Activated CD4-positive, alpha-beta memory T cell treated with anti-CD3 and anti-CD28 coated beads for 36 hours (primary cell): ENCODE data around the gene GRHPR. TPM values are rescaled to one million over a fixed set of nuclear protein-coding genes. Genes with fewer than 3 reads are reported as not detected.
"Not testable (repeated sequence)": the region's sequence is repeated elsewhere in the genome, so short reads cannot be mapped to it uniquely, and the experiment has no call there.

Experiments
- CTCF ChIA-PET: fragments of 350-600 bp; sonication (Branson Sonifier 250); formaldehyde crosslinking; loops from one replicate; lab custom pipeline; 2021; ENCODE audit warnings: antibody characterized with exemption, inconsistent platforms; lab: Charles Lee
- POLR2A ChIA-PET: fragments of 350-600 bp; sonication (Branson Sonifier 250); formaldehyde crosslinking; loops from one replicate; lab custom pipeline; 2021; ENCODE audit warnings: antibody characterized with exemption; lab: Charles Lee
- DNase-seq: peaks from one replicate; pipeline ENCODE4 v3.0.0-alpha.2; 2020
- H3K27ac Mint-ChIP-seq: one replicate; pipeline ENCODE4 v1.8.0; 2021; ENCODE audit warnings: mixed read lengths
- H3K27me3 Mint-ChIP-seq: one replicate; pipeline ENCODE4 v1.8.0; 2021; ENCODE audit warnings: mixed read lengths
- H3K36me3 Mint-ChIP-seq: one replicate; pipeline ENCODE4 v1.8.0; 2021; ENCODE audit warnings: mixed read lengths
- H3K4me1 Mint-ChIP-seq: one replicate; pipeline ENCODE4 v1.8.0; 2021; ENCODE audit warnings: low read depth, mixed read lengths
- H3K4me3 Mint-ChIP-seq: one replicate; pipeline ENCODE4 v1.8.0; 2021; ENCODE audit warnings: mild to moderate bottlenecking, mixed read lengths
- H3K9me3 Mint-ChIP-seq: one replicate; pipeline ENCODE4 v1.8.0; 2021; ENCODE audit warnings: mixed read lengths
- intact Hi-C: fragments of 100-400 bp; cut with micrococcal nuclease; formaldehyde crosslinking; loops from one replicate; pipeline ENCODE4 v1.15.1; 2023
- total RNA-seq, 2 experiments: library from RNA; stranded (reverse); gene quantifications; one replicate each; pipeline ENCODE4 v1.2.3, GENCODE V29; 2021

The GRHPR gene
- total RNA-seq, 2 experiments from 2014 or later, result 84.1 to 85.0 TPM

DNA sequence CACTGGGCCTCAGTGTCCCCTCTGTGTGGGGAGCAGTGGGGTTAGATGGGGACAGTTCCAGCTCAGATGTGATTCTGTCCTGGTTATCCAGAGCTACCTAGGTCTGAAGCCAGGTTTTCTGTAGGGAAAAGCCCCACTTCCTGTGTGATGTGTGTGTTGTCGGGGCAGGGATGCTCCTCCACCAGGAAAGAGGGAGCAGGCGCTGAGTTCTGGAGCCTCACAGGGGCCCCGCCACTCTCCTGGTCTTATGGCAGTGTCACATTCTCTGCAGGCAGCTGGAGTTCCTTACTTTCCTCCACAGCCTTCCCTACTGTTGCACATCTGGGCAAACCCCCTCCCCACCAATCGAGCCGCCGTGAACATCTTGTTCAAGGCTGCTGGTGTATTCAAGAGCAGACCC, 39.1 kb upstream of the GRHPR start:
- no peak for DNase-seq
- Mint-ChIP-seq H3K9me3 (no peaks in the 10 kb centered on the region), H3K4me1 (no peaks in the 10 kb centered on the region), H3K27ac (no peak overlapping the region), H3K36me3 (no peaks in the 10 kb centered on the region), H3K4me3 (no peak overlapping the region), H3K27me3 (no peaks in the 10 kb centered on the region)
- ChIA-PET POLR2A (no interaction called here), CTCF (no interaction called here)
- intact Hi-C loops, result no loop called here

DNA sequence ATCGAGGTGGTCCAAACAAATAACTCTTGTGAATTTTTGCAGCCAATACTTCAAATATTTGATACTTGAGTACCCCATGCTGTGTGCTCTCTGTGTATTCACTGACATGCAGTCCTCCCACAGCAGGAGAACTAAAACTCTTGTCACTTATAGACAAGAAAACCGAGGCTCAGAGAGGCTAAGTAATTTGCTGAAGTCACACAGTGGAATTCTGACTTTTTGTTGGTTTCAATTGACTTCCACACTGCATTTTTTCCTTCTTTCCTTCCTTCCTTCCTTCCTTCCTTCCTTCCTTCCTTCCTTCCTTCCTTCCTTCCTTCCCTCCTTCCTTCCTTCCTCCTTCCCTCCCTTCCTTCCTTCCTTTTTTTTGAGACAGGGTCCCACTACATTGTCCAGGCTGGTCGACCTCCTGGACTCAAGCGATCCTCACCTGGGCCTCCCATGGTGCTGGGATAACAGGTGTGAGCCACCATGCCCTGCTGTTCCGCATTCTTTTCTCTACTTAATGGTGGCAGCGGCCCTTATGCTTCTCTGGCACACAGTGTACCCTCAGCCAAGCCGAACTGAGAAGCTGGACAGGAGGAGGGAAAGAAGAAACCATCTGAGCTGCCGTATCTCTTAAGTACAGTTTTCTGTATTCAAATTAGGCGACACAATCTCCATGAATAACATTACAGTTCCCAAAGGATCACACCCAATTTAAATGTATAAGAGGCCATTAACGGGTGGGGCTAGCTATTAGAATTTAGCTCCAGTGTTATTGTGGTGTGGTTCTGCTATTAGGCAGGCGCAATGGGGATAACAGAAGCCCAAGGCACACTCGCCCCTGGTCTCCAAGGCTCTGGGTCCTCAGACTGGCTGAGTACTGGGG, 38.4 kb upstream of the GRHPR start:
- intact Hi-C loops, result no loop called here
- Mint-ChIP-seq H3K4me3 (no peak overlapping the region), H3K36me3 (no peaks in the 10 kb centered on the region), H3K27ac (no peak overlapping the region), H3K4me1 (no peaks in the 10 kb centered on the region), H3K27me3 (no peaks in the 10 kb centered on the region), H3K9me3 (no peaks in the 10 kb centered on the region)
- POLR2A ChIA-PET, result no interaction called here
- CTCF ChIA-PET, result no interaction called here
- DNase-seq, result no peak

DNA sequence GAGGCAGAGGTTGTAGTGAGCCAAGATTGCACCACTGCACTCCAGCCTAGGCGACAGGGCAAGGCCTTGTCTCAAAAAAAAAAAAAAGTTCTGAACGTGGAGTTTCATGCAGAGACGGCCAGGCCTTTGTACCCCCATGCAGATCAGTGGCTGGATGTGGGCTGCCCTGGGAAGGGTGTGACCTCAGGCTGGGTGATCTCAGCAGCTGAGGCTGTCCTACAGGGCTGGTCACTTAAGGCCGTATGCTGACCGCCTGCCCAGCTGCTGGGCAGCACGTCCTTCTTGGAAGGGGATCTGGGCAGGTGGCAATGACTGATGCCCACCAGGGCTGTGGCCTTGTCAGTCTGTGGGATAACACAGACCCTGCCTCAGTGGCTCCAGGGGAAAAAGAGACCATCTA, 37.2 kb upstream of the GRHPR start:
- Mint-ChIP-seq H3K4me3 (no peak overlapping the region), H3K4me1 (no peaks in the 10 kb centered on the region), H3K9me3 (no peaks in the 10 kb centered on the region), H3K27ac (no peak overlapping the region), H3K27me3 (no peaks in the 10 kb centered on the region), H3K36me3 (no peaks in the 10 kb centered on the region)
- DNase-seq, result no peak
- intact Hi-C loops, result no loop called here
- ChIA-PET POLR2A (no interaction called here), CTCF (no interaction called here)

DNA sequence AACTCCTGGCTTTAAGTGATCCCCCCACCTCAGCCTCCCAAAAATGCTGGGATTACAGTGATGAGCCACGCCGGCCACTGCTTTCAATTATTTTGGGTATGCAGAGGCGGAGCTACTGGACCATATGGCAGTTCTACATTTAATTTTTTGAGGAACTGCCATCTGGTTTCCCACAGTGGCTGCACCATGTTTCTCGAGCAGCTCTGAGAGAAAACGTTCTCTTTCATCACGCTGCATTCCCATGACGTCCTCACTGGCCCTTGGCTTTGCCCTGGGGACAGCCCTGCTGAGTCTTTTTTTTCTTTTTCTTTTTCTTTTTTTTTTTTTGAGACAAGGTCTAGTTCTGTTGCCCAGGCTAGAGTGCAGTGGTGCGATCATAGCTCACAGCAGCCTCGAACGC, 35.5 kb upstream of the GRHPR start:
- CTCF ChIA-PET, result no interaction called here

DNA sequence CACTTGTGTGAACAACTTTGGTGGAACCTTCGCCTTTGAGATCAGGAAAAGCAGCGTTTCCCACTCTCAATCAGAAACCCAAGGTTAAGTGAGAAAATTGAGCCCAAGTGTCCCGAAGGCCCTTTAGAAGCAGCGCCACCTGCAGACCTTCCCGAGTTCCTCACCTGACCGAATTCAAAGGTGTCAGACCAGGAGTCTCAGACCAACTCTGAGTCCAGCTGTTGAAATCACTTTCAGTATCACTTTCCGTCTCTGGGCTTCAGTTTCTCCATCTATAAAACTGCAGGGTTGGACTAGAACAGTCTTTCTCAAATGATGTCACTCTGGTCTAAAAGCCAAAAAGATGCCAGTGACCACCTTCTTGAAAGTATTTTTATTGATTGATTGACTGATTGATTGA, 31.7 kb upstream of the GRHPR start:
- ChIA-PET CTCF (interaction anchor here (0.6 to 2.5 kb wide), 6 partner anchors 17 to 395 kb away, joined by 3 to 7 read pairs (median 3); no protein-coding TSS in a partner anchor), POLR2A (no interaction called here)
- Mint-ChIP-seq H3K27me3 (no peaks in the 10 kb centered on the region), H3K36me3 (no peaks in the 10 kb centered on the region), H3K9me3 (no peaks in the 10 kb centered on the region), H3K27ac (no peak overlapping the region), H3K4me1 (peaks cover 2% of the 10 kb centered on the region), H3K4me3 (no peak overlapping the region)
- DNase-seq, result peak; percentile 62
- intact Hi-C loops, result loop anchor here (1.0 to 5.0 kb wide), 2 partner anchors 394 to 518 kb away; no protein-coding TSS in a partner anchor

More for the DNA sequence above, 35.5 kb upstream of the GRHPR start:
- POLR2A ChIA-PET, result no interaction called here
- Mint-ChIP-seq H3K27me3 (no peaks in the 10 kb centered on the region), H3K36me3 (no peaks in the 10 kb centered on the region), H3K27ac (no peak overlapping the region), H3K4me1 (peaks cover 2% of the 10 kb centered on the region), H3K9me3 (no peaks in the 10 kb centered on the region), H3K4me3 (no peak overlapping the region)
- no peak for DNase-seq
- intact Hi-C loops, result no loop called here

DNA sequence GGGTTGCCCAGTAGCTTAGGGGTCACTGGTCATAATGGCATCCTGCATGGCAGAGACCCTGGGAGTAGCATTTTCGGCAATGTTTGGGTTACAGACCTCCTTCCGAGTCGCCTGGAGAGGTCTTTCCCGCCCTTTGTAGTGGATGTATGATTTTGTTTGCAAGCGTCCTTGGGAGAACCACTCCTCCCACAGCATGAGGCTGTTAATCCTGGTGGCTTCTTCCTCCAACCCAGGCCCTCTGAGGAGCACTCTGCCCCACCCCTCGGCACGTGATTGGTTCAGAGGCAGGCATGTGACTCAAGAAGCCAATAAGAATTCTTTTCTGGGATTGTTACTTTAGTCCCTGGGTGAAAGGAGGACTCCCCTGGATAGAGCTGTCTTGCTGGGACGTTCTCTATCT, 30.2 kb upstream of the GRHPR start:
- Mint-ChIP-seq H3K27ac (no peak overlapping the region), H3K4me1 (peaks cover 2% of the 10 kb centered on the region), H3K27me3 (no peaks in the 10 kb centered on the region), H3K9me3 (no peaks in the 10 kb centered on the region), H3K4me3 (no peak overlapping the region), H3K36me3 (no peaks in the 10 kb centered on the region)
- intact Hi-C loops, result loop anchor here (5.0 kb wide), 1 partner anchor 520 kb away; no protein-coding TSS in a partner anchor
- DNase-seq, result no peak
- POLR2A ChIA-PET, result no interaction called here
- CTCF ChIA-PET, result interaction anchor here (0.5 to 2.5 kb wide), 4 partner anchors 19 to 397 kb away, joined by 3 to 7 read pairs (median 3); no protein-coding TSS in a partner anchor

DNA sequence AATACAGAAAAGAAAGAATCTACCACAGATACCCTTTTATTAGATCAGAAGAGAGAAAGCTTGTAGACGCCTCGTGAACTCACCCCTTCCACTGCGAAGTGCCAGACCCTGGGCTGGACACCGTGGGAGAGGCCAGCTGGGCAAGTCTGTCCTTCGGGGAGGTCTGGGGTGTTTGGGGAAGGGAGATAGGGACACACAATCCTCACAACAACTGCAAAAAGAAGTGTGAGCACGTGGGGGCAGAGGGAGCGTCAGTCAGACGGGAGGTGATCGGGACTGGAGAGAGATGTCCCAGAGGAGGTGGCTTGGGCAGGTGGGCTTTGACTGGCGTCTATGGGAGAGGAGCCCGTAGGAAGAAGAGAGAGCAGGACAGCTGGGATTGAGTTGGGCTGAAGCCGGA, 27.3 kb upstream of the GRHPR start:
- ChIA-PET POLR2A (no interaction called here), CTCF (no interaction called here)
- intact Hi-C loops, result no loop called here
- Mint-ChIP-seq H3K4me3 (no peak overlapping the region), H3K27me3 (no peaks in the 10 kb centered on the region), H3K27ac (no peak overlapping the region), H3K36me3 (no peaks in the 10 kb centered on the region), H3K4me1 (peaks cover 2% of the 10 kb centered on the region), H3K9me3 (no peaks in the 10 kb centered on the region)
- DNase-seq, result no peak

DNA sequence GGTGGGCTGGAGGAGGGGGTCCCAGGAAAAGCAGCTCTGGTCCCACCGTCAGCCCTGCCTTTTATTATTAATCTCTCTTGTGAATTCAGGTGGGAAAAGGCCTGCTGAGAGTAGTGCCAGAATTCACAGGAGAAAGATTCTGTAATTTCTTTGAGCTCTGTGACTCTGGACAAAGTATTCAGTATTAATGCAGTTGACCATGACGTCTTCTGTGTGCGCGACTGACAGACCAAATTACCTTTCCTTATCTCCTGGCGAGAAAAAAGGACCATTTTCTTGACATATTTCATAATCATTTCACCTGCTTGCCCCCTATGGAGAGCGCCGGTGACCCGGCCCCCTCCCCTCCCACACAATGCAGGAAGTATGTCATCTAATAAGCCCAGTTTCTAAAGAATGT, 26.8 kb upstream of the GRHPR start:
- POLR2A ChIA-PET, result no interaction called here
- Mint-ChIP-seq H3K36me3 (no peaks in the 10 kb centered on the region), H3K4me3 (no peak overlapping the region), H3K9me3 (no peaks in the 10 kb centered on the region), H3K27me3 (no peaks in the 10 kb centered on the region), H3K27ac (no peak overlapping the region), H3K4me1 (peaks cover 2% of the 10 kb centered on the region)
- no peak for DNase-seq
- CTCF ChIA-PET, result no interaction called here
- intact Hi-C loops, result no loop called here

DNA sequence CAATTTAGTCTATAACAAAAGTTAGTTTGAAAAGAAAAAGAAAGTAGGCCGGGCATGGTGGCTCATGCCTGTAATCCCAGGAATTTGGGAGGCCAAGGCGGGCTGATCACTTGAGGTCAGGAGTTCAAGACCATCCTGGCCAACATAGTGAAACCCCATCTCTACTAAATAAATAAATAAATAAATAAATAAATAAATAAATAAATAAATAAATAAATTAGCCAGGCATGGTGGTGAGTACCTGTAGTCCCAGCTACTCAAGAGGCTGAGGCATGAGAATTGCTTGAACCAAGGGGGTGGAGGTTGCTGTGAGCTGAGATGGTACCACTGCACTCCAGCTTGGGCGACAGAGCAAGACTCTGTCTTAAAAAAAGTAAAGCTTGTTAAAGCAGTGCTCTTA, 24.5 kb upstream of the GRHPR start:
- H3K4me3 Mint-ChIP-seq, H3K27me3 Mint-ChIP-seq, DNase-seq, H3K27ac Mint-ChIP-seq, H3K9me3 Mint-ChIP-seq, intact Hi-C loops, POLR2A ChIA-PET, H3K36me3 Mint-ChIP-seq, H3K4me1 Mint-ChIP-seq: not testable (repeated sequence)
- CTCF ChIA-PET, result interaction anchor here (1.1 kb wide), 1 partner anchor 17 kb away, joined by 4 read pairs; no protein-coding TSS in a partner anchor

DNA sequence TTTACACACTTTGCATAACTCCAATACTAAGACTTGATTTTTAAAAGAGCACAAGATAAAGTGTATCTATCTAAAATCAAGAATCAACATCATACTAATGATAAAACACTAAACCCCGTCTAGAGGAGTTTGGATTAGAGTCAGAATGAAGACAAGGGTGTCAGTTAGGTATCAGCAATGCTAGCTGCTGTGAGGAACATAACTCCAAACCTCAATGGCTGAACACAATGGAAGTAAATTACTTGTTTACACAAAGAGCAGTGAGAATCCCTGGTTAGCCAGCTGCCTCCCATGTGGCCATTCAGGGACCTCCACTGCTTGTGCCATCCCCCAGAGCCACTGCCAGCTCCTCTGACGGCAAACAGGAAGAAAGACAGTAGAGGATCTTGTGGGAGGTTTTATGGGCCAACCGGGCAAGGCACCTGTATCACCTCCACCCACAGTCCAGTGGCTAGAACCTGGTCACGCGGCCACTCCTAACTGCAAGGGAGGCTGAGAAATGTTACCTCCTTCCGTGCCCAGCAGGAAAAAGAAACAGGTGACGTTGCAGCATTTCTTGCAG, 24.0 kb upstream of the GRHPR start:
- no peak overlapping the region for H3K27ac Mint-ChIP-seq
- no peaks in the 10 kb centered on the region for H3K9me3 Mint-ChIP-seq
- POLR2A ChIA-PET, result no interaction called here
- DNase-seq, result no peak
- no peak overlapping the region for H3K4me3 Mint-ChIP-seq
- H3K4me1 Mint-ChIP-seq, result peaks cover 5% of the 10 kb centered on the region
- no peaks in the 10 kb centered on the region for H3K36me3 Mint-ChIP-seq
- CTCF ChIA-PET, result interaction anchor here (1.1 kb wide), 1 partner anchor 17 kb away, joined by 4 read pairs; no protein-coding TSS in a partner anchor
- no peaks in the 10 kb centered on the region for H3K27me3 Mint-ChIP-seq
- intact Hi-C loops, result no loop called here

DNA sequence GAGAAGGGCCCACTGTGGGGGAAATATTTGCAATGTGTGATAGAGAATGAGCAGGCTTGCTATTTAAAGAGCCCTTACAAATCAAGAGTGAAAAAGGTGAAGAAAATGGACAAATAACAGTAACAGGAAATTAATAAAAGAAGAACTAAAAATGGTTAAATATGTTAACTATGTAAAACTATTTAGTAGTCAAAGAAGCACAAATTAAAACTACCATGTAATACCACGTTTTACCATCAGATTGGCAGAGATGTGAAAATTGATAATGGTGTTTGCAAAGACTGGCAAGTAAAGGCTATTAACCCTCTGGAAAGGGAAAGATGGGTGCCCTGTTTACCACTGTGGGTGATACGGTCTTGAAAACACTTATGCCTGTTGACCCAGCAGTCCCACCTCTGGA, 23.2 kb upstream of the GRHPR start:
- H3K9me3 Mint-ChIP-seq, result no peaks in the 10 kb centered on the region
- no peak overlapping the region for H3K4me3 Mint-ChIP-seq
- DNase-seq, result no peak
- POLR2A ChIA-PET, result no interaction called here
- intact Hi-C loops, result no loop called here
- H3K27ac Mint-ChIP-seq, result no peak overlapping the region
- CTCF ChIA-PET, result no interaction called here
- H3K27me3 Mint-ChIP-seq, result no peaks in the 10 kb centered on the region
- H3K36me3 Mint-ChIP-seq, result no peaks in the 10 kb centered on the region
- H3K4me1 Mint-ChIP-seq, result peaks cover 5% of the 10 kb centered on the region

DNA sequence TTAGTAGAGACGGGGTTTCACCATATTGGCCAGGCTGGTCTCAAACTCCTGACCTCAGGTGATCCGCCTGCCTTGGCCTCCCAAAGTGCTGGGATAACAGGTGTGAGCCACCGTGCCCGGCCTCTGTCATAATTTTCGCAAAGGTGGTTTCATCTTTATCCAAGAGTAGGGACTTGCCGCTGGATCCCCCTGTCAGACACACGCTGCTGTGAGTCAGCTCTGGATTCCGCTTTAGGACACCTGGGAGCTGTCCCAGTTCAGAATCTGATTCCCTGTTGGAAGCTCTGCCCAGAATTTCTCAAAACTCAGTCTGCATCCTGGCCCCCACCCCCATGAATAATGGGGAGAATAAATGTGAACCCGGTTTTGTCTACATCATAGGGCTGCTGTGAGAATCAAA, 17.9 kb upstream of the GRHPR start:
- ChIA-PET CTCF (interaction anchor here (0.6 to 1.0 kb wide), 2 partner anchors 9 to 11 kb away, joined by 3 read pairs; no protein-coding TSS in a partner anchor), POLR2A (no interaction called here)
- H3K27me3 Mint-ChIP-seq, result no peaks in the 10 kb centered on the region
- peaks cover 16% of the 10 kb centered on the region for H3K4me1 Mint-ChIP-seq
- no peak overlapping the region for H3K4me3 Mint-ChIP-seq
- intact Hi-C loops, result loop anchor here (10.0 kb wide), 1 partner anchor 190 kb away; no protein-coding TSS in a partner anchor
- no peaks in the 10 kb centered on the region for H3K9me3 Mint-ChIP-seq
- H3K36me3 Mint-ChIP-seq, result no peaks in the 10 kb centered on the region
- no peak for DNase-seq
- H3K27ac Mint-ChIP-seq, result no peak overlapping the region
